Liver (tissue), 9 donors: ENCODE measurements around the gene TBC1D13. TPM values are rescaled to one million over a fixed set of nuclear protein-coding genes. Genes with fewer than 3 reads are reported as not detected.

ENCODE experiments used
- DNase-seq: peaks from one replicate; pipeline ENCODE4 v3.0.0-alpha.2; 2017; ENCODE audit warnings: low spot score
- H3K27ac ChIP-seq, 2 donors: one replicate each; pipeline ENCODE4 v1.7.0; 2013; ENCODE audit warnings: inconsistent platforms in 2 of 2, low read length in 2 of 2, control low read depth in 1 of 2, low read depth in 1 of 2, mild to moderate bottlenecking in 1 of 2
- H3K27me3 ChIP-seq, 4 donors: one replicate each; pipeline versions ENCODE4 v1.6.1 to v1.7.0; 2013; ENCODE audit warnings: low read length in 3 of 4, inconsistent platforms in 1 of 4, mild to moderate bottlenecking in 1 of 4, moderate library complexity in 1 of 4; ENCODE audit not compliant: control insufficient read depth in 4 of 4, insufficient read depth in 4 of 4
- H3K36me3 ChIP-seq, 4 donors: one replicate each; pipeline versions ENCODE4 v1.6.1 to v1.7.0; 2013; ENCODE audit warnings: low read length in 3 of 4, mild to moderate bottlenecking in 3 of 4, low read depth in 1 of 4, moderate library complexity in 1 of 4; ENCODE audit not compliant: control insufficient read depth in 4 of 4, insufficient read depth in 3 of 4
- H3K4me1 ChIP-seq, 4 donors: one replicate each; pipeline versions ENCODE4 v1.6.1 to v1.7.0; 2013; ENCODE audit warnings: low read length in 3 of 4, mild to moderate bottlenecking in 3 of 4, moderate library complexity in 1 of 4; ENCODE audit not compliant: control insufficient read depth in 4 of 4, insufficient read depth in 4 of 4
- H3K4me3 ChIP-seq, 3 donors: one replicate each; pipeline versions ENCODE4 v1.6.1 to v1.7.0; 2013; ENCODE audit warnings: low read length in 3 of 3, control low read depth in 1 of 3, low read depth in 1 of 3, mild to moderate bottlenecking in 1 of 3
- H3K9ac ChIP-seq, 2 donors: one replicate each; pipeline ENCODE4 v1.7.0; 2013; ENCODE audit warnings: low read length in 2 of 2, mild to moderate bottlenecking in 2 of 2, moderate library complexity in 2 of 2, control low read depth in 1 of 2, low read depth in 1 of 2
- H3K9me3 ChIP-seq, 4 donors: one replicate each; pipeline versions ENCODE4 v1.6.1 to v1.7.0; 2013; ENCODE audit warnings: low read length in 3 of 4; ENCODE audit not compliant: control insufficient read depth in 4 of 4
- ATF3 ChIP-seq: IDR thresholded peaks from 2 replicates; pipeline ENCODE4 v1.6.1; 2016; ENCODE audit warnings: antibody characterized with exemption
- EGR1 ChIP-seq, 2 donors: IDR thresholded peaks; 2 replicates each; pipeline ENCODE4 v1.6.1; 2016 to 2018; ENCODE audit warnings: antibody characterized with exemption in 2 of 2, low read depth in 2 of 2
- HNF4A ChIP-seq, 2 donors: conservative IDR thresholded peaks; 2 replicates each; pipeline ENCODE4 v1.6.1; 2016; ENCODE audit warnings: antibody characterized with exemption in 2 of 2, mild to moderate bottlenecking in 2 of 2
- HNF4G ChIP-seq: IDR thresholded peaks from 2 replicates; pipeline ENCODE4 v1.6.1; 2016; ENCODE audit warnings: antibody characterized with exemption
- MAX ChIP-seq: IDR thresholded peaks from 2 replicates; pipeline ENCODE4 v1.6.1; 2016; ENCODE audit warnings: antibody characterized with exemption
- RXRA ChIP-seq, 2 donors: IDR thresholded peaks; 2 replicates each; pipeline ENCODE4 v1.6.1; 2017 to 2018; ENCODE audit warnings: antibody characterized with exemption in 2 of 2, mild to moderate bottlenecking in 1 of 2
- SP1 ChIP-seq: IDR thresholded peaks from 2 replicates; pipeline ENCODE4 v1.6.1; 2018; ENCODE audit warnings: antibody characterized with exemption, mild to moderate bottlenecking
- TAF1 ChIP-seq: conservative IDR thresholded peaks from 2 replicates; pipeline ENCODE4 v1.6.1; 2016; ENCODE audit warnings: antibody characterized with exemption, mild to moderate bottlenecking
- YY1 ChIP-seq: IDR thresholded peaks from 2 replicates; pipeline ENCODE4 v1.6.1; 2016; ENCODE audit warnings: antibody characterized with exemption, mild to moderate bottlenecking
- WGBS: extraction: QIAGEN DNeasy Blood & Tissue Kit; methylation state at CpG from one replicate; pipeline ENCODE4 v1.1.7; 2013; 5-methylcytosine and 5-hydroxymethylcytosine counted together
- polyA plus RNA-seq, 2 donors: library from polyadenylated mRNA; stranded (reverse) in 1 of 2; unstranded in 1 of 2; fragments of 200-250 nt in 1 of 2; fragments of >200 nt in 1 of 2; fragmentation: Nextera tagmentation in 1 of 2; extraction: Ambion mirVana in 1 of 2; gene quantifications; one replicate each; pipeline versions ENCODE4 v1.2.1 to v1.2.3, GENCODE V29; 2013 to 2015
- total RNA-seq, 2 donors: library from RNA; depleted of rRNA; stranded (reverse); fragments of >200 nt; gene quantifications; one replicate each; pipeline ENCODE4 v1.2.3, GENCODE V29; 2014
- TF ChIP-seq, protein P1 (sequence below): IDR thresholded peaks from 2 replicates; pipeline ENCODE4 v1.6.1; 2016; ENCODE audit warnings: antibody characterized with exemption, mild to moderate bottlenecking
- donor health status: healthy.
- donor health status: healthy.
- donor health status: healthy.
- donor health status: healthy.
- donor health status: healthy.

The TBC1D13 gene
- total and polyA plus RNA-seq, 4 donors, result 6.3 to 11.7 (median 8.0) TPM

DNA sequence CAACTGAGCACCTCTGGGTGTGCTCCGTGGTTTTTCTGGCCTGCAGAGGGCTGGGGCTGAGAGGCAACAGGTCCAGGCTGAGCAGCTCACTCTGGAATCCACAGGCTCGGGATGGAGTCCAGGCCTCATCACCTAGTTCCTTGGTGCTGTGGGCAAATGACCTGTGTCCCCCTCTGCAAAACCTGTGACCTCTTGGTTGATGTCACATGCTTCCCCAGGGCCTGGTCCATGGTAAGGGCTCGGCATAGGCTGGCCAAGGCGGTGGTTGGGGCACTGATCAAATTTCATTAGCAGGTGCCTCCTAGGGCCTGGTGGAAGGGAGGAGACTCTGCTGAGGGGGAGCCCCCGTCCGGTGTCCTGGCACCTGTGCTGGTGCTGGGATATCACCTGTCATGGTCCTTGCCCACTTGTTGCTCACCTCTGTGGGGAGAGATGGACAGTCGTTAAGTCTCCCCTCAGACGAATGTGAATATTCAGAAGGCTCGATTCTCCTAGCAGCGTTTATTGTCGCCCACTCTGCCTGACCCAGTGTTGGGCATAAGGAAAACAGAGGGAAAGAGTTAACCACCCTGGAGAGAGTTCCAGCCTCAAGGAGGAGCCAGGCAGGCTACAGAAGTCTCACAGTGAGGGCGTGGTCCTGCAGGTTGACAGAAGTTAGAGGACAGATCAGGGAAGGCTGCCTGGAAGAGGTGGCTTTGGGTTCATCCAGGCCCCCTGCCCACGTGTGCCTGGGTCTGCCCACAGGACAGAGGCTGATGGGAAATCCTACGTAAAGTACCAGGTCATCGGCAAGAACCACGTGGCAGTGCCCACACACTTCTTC, 34.7 kb downstream of the TBC1D13 start:
- TF ChIP-seq ATF3, result no peak
- no peak for TF ChIP-seq SP1
- TF ChIP-seq HNF4A (conservative IDR thresholded peaks at IDR 0.05), result no peak
- no peak for TF ChIP-seq EGR1 (IDR thresholded peaks at IDR 0.05; ENCODE audit: low read depth in 2 of 2)
- TF ChIP-seq HNF4G, result no peak
- Histone ChIP-seq H3K4me3 (no peak overlapping the region), H3K9me3 (no peaks in the 10 kb centered on the region), H3K27ac (no peak overlapping the region), H3K4me1 (peaks cover 19 to 45% (median 31%) of the 10 kb centered on the region in 4 donors), H3K36me3 (peaks cover 0 to 37% (median 15%) of the 10 kb centered on the region in 4 donors), H3K27me3 (no peaks in the 10 kb centered on the region), H3K9ac (no peak overlapping the region)
- WGBS, result 93% methylated on average over 16 of the region's 16 CpGs
- no peak for DNase-seq

DNA sequence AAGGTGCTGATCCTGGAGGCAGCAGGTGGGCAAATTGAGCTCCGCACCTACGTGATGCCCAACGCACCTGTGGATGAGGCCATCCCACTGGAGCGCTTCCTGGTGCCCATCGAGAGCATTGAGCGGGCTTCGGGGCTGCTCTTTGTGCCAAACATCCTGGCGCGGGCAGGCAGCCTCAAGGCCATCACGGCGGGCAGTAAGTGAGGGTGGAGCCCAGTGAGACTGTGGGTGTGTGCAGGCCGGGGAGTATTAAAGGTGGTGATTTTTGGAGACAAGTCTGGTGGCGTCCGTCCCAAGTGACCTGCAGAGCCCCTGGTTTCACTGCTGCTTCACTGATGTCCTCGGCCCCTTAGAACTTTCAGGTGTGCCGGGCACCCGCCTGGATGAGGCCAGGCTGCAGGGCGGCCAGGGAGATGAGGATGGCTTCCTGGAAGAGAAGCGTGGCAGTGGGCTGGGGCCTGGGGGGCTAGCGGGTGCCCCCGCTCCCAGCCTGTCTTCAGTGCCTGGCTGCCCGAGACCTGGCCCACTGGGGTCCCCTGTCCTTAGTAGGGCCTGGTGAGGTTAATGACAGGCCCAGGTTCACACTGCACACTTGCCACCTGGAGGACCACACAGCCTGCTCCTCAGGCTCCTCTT, 35.5 kb downstream of the TBC1D13 start:
- Histone ChIP-seq H3K4me3 (no peak overlapping the region), H3K9ac (no peak overlapping the region), H3K9me3 (no peaks in the 10 kb centered on the region), H3K4me1 (peaks cover 19 to 45% (median 31%) of the 10 kb centered on the region in 4 donors), H3K36me3 (peaks cover 0 to 42% (median 15%) of the 10 kb centered on the region in 4 donors), H3K27me3 (no peaks in the 10 kb centered on the region), H3K27ac (no peak overlapping the region)
- TF ChIP-seq HNF4G, result no peak
- TF ChIP-seq YY1, result no peak
- no peak for TF ChIP-seq TAF1
- WGBS, result 95% methylated on average over 22 of the region's 22 CpGs
- DNase-seq, result no peak

DNA sequence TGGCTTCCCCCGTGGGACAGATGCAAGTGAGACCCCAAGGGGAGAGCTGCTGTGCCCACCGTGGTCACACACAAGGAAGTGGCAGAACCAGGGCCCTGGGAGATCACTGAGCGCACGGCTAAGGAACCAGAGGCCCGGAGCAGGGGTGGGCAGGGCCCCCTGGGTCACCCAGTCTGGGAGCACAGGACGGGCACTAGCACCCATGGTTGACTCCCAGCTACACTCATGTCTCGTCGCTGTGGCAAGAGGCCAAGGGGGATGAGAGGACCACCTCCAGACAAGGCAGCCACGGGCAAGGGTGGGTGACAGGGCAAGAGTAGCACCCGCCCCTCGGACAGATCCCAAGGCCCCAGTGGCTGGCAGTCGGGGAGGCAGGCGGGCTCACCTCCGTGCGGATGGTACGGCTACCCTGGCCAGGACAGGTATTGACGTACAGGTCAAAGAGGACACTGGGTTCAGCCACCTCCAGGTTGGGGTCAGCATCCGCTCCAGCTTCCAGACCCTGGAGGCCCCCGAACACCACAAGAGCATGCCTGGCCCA, 36.4 kb downstream of the TBC1D13 start:
- DNase-seq, result no peak
- Histone ChIP-seq H3K27ac (no peak overlapping the region), H3K36me3 (peaks cover 0 to 42% (median 15%) of the 10 kb centered on the region in 4 donors), H3K4me1 (peaks cover 19 to 45% (median 32%) of the 10 kb centered on the region in 4 donors), H3K4me3 (no peak overlapping the region), H3K9ac (no peak overlapping the region), H3K27me3 (no peaks in the 10 kb centered on the region), H3K9me3 (no peaks in the 10 kb centered on the region)
- WGBS, result 60% methylated on average over 19 of the region's 19 CpGs
- TF ChIP-seq, protein P1, sequence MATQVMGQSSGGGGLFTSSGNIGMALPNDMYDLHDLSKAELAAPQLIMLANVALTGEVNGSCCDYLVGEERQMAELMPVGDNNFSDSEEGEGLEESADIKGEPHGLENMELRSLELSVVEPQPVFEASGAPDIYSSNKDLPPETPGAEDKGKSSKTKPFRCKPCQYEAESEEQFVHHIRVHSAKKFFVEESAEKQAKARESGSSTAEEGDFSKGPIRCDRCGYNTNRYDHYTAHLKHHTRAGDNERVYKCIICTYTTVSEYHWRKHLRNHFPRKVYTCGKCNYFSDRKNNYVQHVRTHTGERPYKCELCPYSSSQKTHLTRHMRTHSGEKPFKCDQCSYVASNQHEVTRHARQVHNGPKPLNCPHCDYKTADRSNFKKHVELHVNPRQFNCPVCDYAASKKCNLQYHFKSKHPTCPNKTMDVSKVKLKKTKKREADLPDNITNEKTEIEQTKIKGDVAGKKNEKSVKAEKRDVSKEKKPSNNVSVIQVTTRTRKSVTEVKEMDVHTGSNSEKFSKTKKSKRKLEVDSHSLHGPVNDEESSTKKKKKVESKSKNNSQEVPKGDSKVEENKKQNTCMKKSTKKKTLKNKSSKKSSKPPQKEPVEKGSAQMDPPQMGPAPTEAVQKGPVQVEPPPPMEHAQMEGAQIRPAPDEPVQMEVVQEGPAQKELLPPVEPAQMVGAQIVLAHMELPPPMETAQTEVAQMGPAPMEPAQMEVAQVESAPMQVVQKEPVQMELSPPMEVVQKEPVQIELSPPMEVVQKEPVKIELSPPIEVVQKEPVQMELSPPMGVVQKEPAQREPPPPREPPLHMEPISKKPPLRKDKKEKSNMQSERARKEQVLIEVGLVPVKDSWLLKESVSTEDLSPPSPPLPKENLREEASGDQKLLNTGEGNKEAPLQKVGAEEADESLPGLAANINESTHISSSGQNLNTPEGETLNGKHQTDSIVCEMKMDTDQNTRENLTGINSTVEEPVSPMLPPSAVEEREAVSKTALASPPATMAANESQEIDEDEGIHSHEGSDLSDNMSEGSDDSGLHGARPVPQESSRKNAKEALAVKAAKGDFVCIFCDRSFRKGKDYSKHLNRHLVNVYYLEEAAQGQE, result no peak
- TF ChIP-seq RXRA (IDR thresholded peaks at IDR 0.05) (peak; percentile 44 to 45), MAX (no peak), HNF4A (conservative IDR thresholded peaks at IDR 0.05) (no peak)
